Urothelium cell line (cell line): ENCODE data around the gene CAV1.
"Not testable (repeated sequence)": the region's sequence is repeated elsewhere in the genome, so short reads cannot be mapped to it uniquely, and the experiment has no call there.

Source experiments
- DNase-seq: peaks from one replicate; pipeline ENCODE4 v3.0.0; 2011; ENCODE audit warnings: low spot score, mixed read lengths
- FAIRE-seq: peaks from 2 replicates; lab custom pipeline; 2011; peaks lifted over from hg19 to GRCh38; lab: Jason Lieb, UNC

The CAV1 gene

DNA sequence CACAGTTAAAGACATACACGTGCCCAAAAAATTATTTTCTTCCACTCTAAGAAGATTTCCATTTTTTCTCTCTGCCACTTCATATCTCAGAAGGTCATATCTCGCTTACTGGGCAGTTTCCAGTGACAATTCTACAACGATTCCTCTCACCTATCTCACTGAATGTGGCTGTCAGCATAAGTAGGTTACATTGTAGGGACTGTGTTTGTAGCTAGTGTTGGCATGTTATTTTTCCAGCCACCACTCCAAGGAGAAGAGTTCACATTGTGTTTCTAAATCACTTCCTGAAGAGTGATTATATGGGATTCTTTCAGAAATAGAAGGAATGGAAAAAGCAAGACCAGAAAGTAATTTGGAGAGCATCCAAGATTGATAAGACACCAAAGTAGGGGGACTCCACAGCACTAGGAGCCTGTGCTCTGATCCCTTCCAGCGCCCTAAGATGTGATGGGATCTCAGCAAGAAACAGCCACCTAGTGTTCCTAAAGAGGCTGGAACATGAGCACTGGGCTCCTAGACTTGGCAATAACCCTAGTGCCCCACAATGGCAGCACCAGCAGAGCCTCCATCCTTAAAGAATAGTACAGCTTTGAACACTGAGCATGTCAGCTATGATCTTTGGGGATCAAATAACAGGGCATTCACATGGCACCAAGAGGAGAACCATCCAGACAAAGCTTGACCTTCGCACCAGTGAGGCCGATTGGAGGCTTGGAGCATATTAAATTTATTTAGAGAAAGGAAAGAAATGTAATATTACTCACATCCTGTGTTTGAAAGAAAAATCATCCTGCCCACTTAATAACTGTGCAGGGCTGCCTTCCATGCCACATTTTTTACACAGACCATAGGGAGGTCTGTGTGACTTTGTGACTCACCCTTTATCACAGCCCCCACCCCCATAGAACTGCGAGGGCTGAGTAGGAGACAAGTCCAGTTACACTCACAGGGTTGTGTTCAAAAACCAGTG is 51.8 kb downstream of the CAV1 start:
- DNase-seq = peak; percentile 56
- FAIRE-seq = no peak

DNA sequence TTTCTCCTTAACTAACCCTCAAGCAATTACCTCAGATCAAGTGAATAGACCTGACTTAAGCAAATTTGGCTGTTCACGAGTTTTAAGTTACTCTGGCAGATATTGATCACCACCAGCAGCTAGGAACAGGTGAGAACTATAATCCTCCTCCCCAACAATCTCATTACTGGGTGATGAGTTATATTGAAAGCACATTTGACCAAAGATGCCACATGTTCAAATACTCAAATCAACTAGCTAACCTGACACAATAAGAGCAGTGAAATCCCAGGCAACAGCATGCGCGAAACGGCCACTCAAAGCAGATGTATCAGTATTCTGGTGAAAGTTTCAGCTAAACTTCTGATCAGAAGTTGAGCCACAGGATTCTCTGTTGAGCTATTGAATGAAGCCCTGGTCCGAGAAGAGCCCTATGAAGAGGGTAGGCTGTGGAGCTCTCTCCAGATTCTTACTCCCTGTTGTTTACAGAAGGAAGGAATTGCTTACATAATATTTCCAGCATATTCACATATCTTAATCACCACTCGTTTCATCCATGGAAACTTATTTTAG is 52.6 kb downstream of the CAV1 start:
- DNase-seq (no peak), FAIRE-seq (no peak)

DNA sequence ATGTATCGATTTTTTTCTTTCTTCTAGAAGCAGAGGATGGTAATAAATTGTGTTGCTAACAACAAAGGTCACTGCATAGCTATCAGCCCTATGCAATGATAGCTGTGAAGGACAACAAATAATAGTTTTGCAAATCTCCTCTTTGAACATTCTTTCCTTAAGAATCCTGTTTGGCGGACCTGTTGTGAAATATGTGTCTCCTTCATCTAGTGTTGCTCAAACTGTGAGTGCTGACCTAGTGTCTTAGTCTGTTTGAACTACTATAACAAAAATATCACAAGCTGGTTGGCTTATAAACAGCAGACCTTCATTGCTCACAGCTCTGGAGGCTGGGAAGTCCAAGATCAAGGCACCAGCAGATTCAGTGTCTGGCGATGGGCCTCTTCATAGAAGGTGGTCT is 53.7 kb downstream of the CAV1 start:
- FAIRE-seq (no peak), DNase-seq (no peak)

DNA sequence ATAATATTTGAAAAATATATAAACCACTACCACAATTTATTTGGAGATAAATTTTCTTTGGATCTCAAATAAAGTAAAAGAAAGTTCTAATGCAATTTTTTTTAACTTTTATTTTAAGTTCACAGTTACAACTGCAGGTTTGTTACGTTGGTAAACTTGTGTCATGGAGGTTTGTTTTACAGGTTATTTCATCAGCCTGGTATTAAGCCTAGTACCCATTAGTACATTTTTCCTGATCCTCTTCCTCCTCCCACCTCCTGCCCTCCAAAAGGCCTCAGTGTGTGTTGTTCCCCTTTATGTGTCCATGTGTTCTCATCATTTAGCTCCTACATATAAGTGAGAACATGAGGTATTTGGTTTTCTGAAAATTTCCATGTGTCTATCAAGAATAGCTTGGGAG is 54.5 kb downstream of the CAV1 start:
- no peak for FAIRE-seq

DNA sequence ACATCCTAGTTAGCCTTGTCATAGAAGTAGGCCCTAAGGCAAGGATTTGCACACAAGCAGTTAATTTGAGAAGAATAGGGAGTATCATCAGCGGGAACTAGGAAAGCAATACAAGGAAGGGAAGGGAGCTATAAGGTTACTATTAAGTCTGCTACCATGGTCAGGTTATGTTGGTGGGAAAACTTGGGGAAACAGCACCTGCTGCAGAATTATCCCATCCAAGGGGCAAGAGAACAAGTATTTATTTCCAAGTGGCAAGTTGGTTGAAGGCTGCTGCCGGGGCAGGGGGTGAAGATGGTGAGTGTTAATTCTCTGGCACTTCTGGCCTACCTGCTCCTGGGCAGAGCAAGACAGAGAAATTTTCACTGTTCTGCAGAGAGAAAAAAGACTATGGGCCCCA is 55.0 kb downstream of the CAV1 start:
- FAIRE-seq (no peak), DNase-seq (no peak)

More for the DNA sequence above, 54.5 kb downstream of the CAV1 start:
- no peak for DNase-seq

DNA sequence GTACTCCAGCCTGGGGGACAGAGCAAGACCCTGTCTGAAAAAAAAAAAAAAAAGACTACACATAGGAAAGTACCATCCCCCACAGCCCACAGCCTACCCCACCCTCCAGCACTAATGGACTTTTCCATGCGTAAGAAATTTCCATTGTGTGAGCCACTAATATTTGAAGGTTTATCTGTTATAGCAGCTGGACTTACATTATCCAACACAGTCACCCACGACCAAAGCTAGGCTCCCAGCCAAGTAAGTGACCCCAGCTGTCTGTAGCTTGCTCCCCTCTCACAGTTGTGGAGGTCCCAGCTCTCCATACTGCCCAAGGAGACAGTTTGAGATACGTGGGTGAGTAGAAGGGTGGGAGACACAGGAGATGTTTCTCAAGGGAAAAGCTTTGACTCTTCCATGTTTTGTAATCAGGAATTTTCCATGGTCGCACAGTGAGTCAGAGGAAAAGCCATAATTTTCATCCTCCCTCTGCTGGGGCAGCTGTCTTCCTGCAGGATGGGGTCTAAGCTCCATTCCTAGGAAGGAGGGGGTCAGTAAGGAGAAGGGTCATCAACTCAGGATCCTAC is 57.4 kb downstream of the CAV1 start:
- FAIRE-seq (no peak), DNase-seq (no peak)

DNA sequence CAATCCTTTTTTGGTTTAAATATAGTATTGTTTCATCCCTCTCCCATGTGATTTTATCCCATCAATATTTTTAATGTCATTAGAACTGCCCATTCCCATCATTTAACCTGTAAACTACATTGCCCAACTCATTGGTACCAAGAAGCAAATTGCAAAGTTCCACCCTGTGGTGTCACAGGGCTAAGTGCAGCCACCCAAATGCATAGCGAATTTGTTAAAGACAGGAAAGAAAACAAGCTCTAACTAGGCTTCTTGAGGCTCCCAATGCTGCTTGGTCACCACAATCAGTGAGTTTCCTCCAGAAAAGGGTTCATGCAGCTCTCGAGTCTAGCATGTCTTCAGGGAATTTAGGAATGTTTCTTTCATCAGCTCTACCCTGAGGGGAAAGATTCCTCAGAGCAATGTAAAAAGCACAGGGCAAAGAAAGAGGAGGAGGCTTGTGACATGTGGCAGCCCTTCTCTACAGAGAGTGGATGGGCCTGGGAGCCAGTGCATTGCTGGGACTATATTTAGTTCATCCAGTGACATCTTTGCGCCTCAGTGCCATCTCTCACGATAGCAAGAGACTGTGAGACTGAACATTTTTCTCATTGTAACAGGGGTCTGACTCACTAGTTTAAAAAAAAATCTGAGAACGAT is 58.1 kb downstream of the CAV1 start:
- no peak for DNase-seq
- FAIRE-seq = no peak

DNA sequence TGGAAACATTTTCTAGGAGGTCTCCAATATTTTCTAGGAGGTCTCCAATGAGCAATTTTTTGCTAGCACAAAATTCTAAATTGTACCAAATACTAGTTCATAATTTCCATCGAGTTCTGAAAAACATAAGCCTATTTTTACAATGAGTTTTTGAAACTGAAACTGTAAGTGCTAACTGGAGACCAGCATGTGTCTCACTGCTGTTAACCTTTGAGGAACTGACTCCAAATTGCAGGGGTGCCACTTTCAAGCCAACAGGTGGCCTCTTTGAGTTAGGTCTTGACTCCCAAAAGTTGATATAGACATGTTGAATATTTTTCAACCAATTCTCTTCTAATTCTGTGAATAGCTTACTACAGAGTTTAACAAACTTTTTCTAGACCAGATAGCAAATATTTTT is 58.8 kb downstream of the CAV1 start:
- DNase-seq (no peak), FAIRE-seq (no peak)

DNA sequence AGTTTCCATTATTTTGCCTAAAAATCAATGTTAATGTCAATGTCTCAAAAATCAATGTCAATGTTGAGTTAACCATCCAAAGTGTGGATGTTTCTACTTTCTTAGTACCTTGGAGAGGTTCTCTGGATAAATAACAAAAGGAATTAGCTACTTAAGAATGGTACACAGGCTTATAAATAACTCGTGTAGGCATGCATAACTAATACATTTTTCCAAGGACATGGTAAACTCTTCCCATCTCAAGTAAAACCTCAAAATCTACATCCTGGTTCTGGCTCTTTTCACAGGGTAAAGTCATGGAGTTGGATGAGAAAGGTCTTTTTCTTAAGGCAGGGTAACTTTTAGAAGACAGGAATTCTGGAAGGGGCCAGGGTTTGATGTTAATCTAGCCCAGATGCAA is 59.9 kb downstream of the CAV1 start:
- FAIRE-seq = no peak

DNA sequence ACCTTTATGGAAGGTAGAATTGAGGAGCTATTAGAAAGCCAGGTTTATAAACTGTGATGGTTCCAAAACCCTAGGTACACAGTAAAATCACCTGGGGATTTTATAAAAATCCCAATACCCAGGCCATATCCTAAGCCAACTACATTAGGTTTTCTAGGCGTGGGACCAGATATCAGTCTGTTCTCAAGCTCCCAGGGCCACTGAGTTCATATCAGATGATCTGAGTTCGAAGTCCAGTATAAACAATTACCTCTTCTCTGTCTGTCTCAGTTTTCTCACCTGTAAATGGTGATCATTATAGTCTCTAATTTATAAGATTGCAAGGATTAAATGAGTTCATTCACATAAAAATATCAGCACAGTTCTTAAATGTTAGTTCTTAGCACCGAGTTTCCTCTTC is 60.6 kb downstream of the CAV1 start:
- FAIRE-seq (no peak), DNase-seq (no peak)

More for the DNA sequence above, 59.9 kb downstream of the CAV1 start:
- DNase-seq = no peak

DNA sequence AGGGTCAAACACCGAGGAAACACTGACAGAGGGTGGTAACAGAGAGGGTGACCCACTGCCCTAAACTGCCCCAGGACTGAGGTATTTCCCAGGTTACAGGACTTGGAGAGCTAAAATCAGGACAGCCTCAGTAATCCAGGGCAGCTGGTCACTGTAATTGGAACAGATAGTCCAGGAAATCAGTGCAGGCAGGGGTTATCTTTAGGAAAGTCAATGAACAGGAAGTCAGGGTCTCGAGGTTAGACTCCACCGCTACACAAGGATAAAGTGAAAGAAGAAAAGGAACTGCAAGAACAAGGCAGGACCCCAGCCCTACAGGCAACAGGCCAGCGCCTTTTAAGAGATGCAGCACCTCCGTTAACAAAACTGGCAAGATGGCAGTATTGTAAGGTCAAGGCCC is 61.1 kb downstream of the CAV1 start:
- no peak for DNase-seq
- no peak for FAIRE-seq

DNA sequence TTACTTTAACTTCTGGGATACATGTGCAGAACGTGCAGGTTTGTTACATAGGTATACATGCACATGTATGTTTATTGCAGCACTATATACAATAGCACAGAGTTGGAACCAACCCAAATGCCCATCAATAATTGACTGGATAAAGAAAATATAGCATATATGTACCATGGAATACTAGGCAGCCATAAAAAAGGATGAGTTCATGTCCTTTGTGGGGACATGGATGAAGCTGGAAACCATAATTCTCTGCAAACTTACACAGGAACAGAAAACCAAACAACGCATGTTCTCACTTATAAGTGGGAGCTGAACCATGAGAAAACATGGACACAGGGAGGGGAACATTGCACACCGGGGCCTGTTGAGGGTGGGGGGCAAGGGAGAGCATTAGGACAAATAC is 62.4 kb downstream of the CAV1 start:
- not testable (repeated sequence) for FAIRE-seq, DNase-seq

DNA sequence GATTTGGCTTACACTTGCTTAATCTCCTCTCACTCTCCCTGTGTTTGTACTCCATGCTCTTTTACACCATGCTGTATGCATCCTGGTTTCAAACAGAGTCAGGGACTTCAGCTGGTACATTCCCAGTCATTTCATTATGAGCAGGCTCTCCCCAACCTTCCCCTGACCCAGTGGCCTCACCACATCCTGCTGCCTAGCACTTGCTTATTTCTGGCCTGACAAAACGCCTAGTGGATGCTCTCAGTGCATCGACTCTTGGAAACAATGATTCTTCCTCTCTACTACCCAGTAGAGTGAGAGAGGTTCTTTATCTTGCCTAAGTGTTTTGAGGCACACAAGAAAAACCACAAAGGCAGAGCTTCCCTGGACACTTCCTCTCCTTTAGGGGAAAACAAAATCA is 63.4 kb downstream of the CAV1 start:
- FAIRE-seq (no peak), DNase-seq (peak; percentile 41)

DNA sequence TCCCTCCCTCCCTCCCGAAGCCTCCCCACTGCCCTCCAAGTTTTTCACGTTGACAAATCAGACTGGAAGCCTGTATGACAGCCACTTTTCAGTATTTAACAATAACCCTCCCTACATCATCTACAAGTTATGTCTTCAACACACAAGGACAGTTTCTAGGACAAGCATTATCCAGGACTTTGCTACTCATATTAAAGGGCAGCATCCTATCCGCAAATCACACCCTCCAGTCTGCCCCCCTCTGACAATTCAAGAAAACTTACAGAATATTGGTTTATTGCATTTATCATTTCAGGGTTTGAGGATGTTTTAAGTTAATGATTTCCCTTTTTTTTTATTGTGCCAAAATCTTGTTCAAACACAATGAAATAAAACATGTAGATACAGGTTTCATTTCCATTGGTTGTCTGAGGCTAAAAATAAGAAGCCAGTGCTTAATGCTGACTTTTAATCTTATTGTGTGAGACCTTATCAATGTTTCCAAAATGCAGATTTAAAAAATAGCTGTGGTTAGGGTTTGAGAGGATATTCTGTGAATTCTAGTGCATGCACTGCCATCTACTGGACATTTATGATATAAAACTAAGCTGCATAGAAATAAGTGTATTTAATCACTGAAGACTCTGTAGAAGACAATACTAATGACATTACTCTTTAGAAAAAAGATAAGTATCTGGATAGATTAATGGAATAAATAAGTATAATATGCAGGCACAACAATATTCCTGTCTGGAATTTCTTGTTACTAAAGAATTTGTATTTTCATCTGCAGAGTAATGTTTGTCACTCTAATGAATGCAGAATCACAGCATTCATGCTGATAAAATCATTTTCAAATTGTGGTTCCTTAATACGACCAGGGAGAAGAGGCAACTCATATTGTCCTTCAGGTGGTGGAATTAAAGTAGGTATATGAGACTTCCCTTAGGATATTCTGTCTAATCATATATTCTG is 64.1 kb downstream of the CAV1 start:
- DNase-seq (no peak), FAIRE-seq (no peak)

DNA sequence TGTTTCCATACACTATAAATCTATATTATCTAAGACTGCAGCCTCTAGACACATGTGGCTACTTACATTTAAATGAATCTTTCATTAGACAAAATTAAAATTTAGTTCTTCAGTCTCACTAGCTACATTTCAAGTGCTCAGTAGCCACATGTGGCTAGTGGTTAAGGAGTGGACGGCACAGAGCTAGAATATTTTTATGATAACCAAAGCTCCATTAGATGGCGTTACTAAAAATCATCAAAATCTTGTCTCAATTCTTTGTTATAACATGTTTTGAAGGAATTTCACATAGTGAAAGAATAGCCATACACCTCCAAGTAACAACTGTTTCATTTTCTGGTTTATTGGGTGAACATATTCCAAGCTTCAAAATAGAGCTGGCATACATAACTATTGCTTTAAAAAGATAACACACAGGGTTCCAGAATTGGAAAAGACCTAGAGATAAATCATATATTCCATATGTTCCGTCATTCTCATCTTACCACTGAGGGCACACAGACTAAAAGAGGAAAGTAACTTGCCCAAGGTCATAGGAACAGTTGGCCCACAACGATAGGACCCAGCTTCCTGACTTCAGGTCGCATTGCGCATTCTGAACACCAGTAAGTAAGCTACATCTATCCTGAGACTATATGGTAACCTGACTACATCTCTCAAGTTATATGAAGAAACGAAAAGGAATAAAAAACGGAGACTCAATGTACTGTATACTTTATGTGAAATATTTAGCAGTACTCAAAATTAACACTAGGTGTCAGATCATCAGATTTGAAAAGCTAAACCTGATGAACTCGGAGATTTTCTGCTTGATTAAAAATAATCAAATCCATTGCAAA is 66.6 kb downstream of the CAV1 start:
- FAIRE-seq = no peak
- no peak for DNase-seq

DNA sequence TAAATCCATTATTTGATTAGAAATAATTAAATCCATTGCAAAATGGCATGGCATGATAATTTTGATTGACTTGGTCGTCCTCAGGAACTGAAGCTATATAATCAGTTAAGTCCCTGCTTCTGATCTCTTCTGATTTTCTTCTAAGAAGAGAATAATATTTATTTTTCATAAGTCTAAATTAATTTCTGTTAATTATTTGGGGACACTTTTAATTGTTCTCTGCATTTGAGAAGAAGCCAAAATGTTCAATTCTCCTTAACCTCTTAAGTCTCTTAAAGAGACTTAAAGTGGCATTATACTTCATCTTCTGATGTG is 67.2 kb downstream of the CAV1 start:
- DNase-seq (no peak), FAIRE-seq (no peak)

DNA sequence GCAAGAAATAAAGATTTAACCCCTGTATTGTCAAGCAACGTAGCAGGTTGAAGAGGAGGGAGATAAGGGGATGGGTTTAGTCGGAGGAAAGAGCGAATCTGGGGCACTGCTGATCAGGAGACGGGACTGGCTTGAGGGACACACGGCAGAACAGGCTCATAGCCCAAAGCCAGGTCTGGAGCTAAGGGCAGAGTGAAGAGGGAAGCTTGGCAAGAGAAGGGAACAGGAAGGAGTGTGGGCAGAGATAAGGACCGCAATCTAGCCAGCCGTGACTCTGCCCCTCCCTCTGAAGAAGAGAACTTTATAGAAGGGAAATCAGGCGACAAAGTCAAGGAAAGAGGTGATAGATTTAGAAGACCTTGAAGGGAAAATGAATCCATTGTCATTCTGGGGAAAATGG is 67.6 kb downstream of the CAV1 start:
- FAIRE-seq = no peak

DNA sequence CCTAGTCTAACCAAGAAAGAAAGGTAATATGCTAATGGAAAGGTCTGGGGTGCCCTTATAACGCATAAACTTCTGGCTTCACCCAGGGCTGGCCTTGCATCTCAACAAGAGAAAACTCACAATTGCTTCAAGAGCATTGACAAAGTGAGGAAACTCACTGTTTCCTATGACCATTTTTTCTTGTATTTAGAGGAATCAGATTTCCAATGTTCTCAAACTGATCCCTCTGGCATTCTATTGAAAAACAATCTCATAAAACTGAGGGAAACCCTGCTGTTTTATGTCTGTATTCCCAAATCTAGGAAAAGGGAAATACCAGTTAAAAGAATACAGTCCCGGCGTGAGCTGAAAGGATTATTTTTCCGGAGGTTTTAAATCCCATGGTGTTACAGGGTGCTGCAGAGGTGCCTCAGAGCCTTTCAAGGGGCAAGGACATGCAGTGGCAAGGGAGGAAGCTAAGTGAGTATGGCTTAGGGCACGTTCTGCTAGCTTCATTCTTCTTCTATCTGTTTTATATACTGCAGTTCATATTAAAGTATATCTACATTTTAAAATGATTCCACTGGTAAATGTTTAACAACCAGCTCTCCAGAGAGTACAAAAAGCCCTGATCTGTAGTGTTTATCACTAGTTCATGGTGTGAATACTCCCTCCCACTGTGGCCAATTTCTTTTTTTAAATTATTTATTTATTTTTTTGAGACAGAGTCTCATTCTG is 68.7 kb downstream of the CAV1 start:
- no peak for FAIRE-seq

More for the DNA sequence above, 67.6 kb downstream of the CAV1 start:
- no peak for DNase-seq

DNA sequence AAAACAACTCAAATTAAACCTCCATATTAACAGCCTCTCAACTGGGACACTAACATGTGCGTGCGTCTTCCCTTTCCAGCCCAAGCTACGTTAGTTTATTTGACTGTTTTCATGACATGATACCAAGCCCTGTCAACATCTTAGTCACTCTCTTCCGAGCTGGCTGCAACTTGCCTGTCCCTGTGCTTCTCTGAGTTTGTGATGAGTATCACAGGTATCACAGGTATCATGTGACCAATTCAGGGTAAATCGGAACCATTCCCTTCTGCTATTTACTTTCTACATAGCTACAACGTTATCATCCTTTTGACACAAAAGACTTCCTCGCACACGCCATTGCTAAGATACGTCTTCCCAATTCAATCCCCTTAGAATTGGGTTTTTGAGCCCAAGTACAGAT is 70.2 kb downstream of the CAV1 start:
- FAIRE-seq (no peak), DNase-seq (no peak)

More for the DNA sequence above, 68.7 kb downstream of the CAV1 start:
- DNase-seq = no peak
